Large intestine (tissue), 3 donors: ENCODE data around the gene HIF1A. TPM values are rescaled to one million over a fixed set of nuclear protein-coding genes. Genes with fewer than 3 reads are reported as not detected.

Experiments used
- DNase-seq, 2 donors: peaks; one replicate each; pipeline versions ENCODE4 v3.0.0 to v3.0.0-alpha.2; 2013
- H3K27ac ChIP-seq: one replicate; pipeline ENCODE4 v1.5.1; 2013; ENCODE audit warnings: low read length
- H3K27me3 ChIP-seq: 2 replicates; pipeline ENCODE4 v1.6.1; 2013; ENCODE audit warnings: low read length; ENCODE audit not compliant: control insufficient read depth, insufficient read depth
- H3K36me3 ChIP-seq: 2 replicates; pipeline ENCODE4 v1.6.1; 2013; ENCODE audit warnings: low read length; ENCODE audit not compliant: control insufficient read depth, insufficient read depth
- H3K4me1 ChIP-seq: one replicate; pipeline ENCODE4 v1.6.1; 2013; ENCODE audit warnings: low read length; ENCODE audit not compliant: control insufficient read depth, insufficient read depth
- H3K4me3 ChIP-seq: one replicate; pipeline ENCODE4 v1.5.1; 2013; ENCODE audit warnings: low read length
- H3K9me3 ChIP-seq: one replicate; pipeline ENCODE4 v1.6.1; 2013; ENCODE audit warnings: mild to moderate bottlenecking, low read depth, low read length, moderate library complexity; ENCODE audit not compliant: control insufficient read depth
- WGBS: methylation state at CpG from one replicate; pipeline ENCODE4 v1.1.5; 2013; ENCODE audit warnings: low lambda C conversion rate; ENCODE audit not compliant: insufficient coverage; 5-methylcytosine and 5-hydroxymethylcytosine counted together
- polyA plus RNA-seq: library from polyadenylated mRNA; unstranded; fragments of 120-200 nt; gene quantifications from one replicate; pipeline ENCODE4 v1.2.1, GENCODE V29; 2013

The HIF1A gene
- polyA plus RNA-seq, 1 donor = 56.7 TPM

DNA sequence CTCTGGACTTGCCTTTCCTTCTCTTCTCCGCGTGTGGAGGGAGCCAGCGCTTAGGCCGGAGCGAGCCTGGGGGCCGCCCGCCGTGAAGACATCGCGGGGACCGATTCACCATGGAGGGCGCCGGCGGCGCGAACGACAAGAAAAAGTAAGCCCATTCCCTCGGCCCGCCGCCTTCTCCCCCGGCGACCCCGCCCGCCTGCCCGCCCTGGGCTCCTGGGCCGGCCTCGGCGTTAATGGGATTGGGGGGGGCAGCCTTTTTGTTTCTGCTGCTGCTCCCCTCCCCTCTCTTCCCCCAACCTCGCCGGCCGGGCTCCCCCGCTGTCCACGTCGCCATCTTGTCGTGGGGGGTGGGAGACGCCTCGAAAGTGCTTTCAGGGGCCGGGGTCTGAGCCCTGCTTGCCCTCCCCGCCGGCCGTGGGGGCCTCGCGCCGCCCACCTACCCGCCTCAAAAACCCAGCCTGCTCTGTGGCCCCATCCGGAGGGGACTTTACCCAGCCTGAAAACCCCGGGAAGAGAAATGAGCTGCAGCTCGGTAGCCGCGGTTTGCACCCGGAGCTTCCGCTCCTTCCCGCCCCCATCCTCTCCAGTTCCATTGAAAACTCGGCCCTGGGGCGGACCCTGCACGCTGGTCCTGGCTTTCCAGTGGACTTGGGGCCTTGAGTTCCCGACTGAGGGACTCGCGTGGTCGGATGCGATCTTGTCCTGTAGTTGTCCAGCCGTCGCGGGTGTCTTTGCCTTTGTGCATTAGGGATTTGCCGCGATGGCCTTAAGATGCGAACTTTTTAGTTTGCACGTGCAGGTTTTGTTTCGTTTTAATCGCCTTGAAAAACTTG lies 598 bp downstream of the HIF1A start:
- no peaks in the 10 kb centered on the region for H3K9me3 ChIP-seq
- H3K4me1 ChIP-seq = peaks cover 2% of the 10 kb centered on the region
- peak overlapping the region; percentile 99 for H3K27ac ChIP-seq
- 0% methylated on average over 3 of the region's 70 CpGs for WGBS
- H3K4me3 ChIP-seq = peak overlapping the region; percentile 97
- DNase-seq = peak; percentile 45 to 81
- H3K27me3 ChIP-seq = no peaks in the 10 kb centered on the region
- H3K36me3 ChIP-seq = no peaks in the 10 kb centered on the region

DNA sequence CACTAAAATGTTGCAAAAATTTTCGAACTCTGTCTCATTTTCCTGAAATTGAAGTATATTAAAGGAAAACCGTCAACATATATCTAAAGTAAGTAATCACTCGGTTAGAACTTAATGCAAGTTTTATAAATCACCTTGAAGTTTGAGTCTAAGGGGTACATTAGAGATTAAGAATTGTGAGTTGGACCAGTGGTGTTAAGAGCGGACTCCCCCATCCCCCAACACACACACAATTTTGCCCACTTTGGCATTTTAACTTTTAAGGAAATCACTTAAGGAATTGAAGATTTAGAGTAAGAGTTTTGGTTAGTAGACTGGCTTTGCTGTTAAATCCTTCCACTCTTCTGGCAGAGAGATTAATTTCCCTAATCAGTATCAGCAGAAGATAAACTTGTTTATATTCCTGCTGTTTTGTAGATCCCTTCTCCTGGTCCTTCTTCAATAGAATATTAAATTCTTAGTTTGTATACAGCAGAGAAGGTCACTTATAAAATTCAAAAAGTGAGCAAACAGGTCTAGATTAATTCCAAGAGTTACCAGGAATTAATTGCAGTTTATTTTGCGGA lies 1.5 kb downstream of the HIF1A start:
- Histone ChIP-seq H3K27ac (no peak overlapping the region), H3K4me3 (peak overlapping the region; percentile 97), H3K36me3 (no peaks in the 10 kb centered on the region), H3K9me3 (no peaks in the 10 kb centered on the region), H3K4me1 (peaks cover 2% of the 10 kb centered on the region), H3K27me3 (no peaks in the 10 kb centered on the region)
- WGBS = 5% methylated on average over 4 of the region's 5 CpGs
- DNase-seq = no peak

DNA sequence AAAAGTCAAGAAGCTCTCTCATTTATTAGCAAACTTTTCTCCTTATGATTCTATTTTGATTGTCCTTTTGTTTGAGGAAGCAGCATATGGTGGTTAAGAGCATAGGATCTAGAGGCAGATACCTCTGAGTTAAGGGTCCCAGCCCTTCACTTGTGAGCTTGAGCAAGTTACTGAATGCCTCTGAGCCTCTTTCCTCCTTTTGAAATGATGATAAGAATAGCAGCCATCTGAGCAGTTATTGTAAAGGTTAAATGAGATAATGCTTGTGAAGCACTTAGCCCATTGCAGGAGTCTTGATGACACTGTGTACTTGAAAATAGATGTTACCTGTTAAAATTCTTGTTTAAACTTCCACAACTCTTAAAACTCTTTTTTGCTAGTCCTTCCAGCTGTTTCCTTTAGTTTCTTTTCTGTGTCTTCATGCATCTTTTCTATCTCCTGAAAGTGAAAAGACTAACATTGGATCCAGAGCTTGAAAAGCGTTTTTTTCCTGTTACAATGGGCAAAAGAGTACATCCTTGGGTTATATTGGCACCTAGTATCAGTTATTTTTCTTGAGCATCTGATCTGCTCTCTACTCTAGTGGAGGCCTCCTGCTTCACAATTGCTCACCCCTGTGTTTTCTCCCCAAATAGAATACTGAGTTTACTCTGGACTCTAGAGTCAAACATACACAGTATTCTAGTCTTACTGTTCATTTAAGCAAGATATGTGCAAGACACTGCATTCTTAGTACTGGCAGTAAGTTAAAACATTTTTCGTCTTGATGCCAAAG lies 3.1 kb downstream of the HIF1A start:
- no peaks in the 10 kb centered on the region for H3K27me3 ChIP-seq
- WGBS = 83% methylated on average over 1 of the region's 2 CpGs
- DNase-seq = no peak
- peaks cover 2% of the 10 kb centered on the region for H3K4me1 ChIP-seq
- H3K36me3 ChIP-seq = no peaks in the 10 kb centered on the region
- no peak overlapping the region for H3K27ac ChIP-seq
- H3K4me3 ChIP-seq = no peak overlapping the region
- no peaks in the 10 kb centered on the region for H3K9me3 ChIP-seq

DNA sequence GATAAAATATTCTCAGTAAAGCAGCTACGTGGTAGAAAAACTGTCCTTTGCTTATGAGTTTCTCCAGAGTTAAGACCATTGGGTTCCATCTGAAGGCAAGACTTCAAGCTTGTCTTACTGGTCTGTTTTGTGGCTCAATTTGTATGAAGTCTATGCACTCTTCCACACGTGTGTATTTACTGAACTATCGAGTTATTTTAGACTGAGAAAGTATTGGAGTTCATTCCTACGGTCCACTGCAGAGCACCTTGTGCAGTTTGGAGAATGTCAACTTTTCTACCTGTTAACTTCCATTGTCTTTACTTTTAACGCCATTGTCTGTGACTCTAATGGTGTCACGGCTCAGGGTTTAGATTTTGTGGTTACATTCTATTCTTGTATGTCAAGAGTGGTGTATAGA lies 3.7 kb downstream of the HIF1A start:
- Histone ChIP-seq H3K4me3 (no peak overlapping the region), H3K9me3 (no peaks in the 10 kb centered on the region), H3K4me1 (peaks cover 2% of the 10 kb centered on the region), H3K27me3 (no peaks in the 10 kb centered on the region), H3K27ac (no peak overlapping the region), H3K36me3 (no peaks in the 10 kb centered on the region)
- 80% methylated on average over 1 of the region's 6 CpGs for WGBS
- DNase-seq = no peak

DNA sequence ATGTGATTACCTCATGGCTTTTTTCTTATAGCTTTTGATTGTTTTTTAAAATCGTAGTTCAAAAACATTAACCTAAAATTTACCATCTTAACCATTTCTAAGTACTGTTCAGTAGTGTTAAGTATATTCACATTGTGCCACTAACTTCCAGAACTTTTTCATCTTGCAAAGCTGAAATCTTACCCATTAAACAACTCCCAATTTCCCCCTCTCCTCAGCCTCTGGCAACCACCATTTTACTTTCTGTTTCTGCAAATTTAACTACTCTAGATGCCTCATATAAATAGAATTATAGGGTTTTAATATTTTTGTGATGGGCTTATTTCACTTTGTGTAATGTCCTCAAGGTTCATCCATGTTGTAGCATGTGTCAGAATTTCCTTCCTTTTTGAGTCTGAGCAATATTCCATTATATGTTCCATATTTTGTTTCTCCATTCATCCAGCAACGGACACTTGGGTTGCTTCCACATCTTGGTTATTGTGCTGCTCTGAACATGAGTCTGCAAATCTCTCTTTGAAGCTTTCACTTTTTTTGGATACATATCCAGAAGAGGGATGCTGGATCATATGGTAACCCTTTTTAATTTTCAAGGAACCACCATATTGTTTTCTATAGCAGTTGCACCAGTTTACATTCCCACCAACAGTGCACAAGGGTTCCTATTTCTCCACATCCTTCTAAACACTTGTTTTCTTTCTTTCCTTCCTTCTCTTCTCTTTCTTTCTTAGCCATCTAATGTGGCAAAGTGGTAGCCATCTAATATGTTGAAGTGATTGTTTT lies 5.0 kb downstream of the HIF1A start:
- H3K27me3 ChIP-seq = no peaks in the 10 kb centered on the region
- H3K36me3 ChIP-seq = no peaks in the 10 kb centered on the region
- DNase-seq = no peak
- 100% methylated on average over 1 of the region's 2 CpGs for WGBS
- peaks cover 2% of the 10 kb centered on the region for H3K4me1 ChIP-seq
- H3K27ac ChIP-seq = no peak overlapping the region
- no peak overlapping the region for H3K4me3 ChIP-seq
- H3K9me3 ChIP-seq = no peaks in the 10 kb centered on the region

DNA sequence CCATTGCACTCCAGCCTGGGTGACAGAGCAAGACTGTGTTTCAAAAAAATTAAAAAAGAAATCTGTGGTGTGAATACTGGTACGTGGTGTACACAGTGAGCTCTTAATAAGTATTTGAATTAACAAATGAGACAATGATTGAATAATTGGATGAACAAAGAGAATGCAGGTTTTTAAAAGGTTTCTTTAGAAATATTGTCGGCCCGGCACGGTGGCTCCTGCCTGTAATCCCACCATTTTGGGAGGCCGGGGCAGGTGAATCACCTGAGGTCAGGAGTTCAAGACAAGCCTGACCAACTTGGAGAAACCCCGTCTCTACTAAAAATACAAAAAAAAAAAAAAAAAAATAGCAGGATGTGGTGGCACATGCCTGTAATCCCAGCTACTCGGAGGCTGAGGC lies 6.6 kb downstream of the HIF1A start:
- Histone ChIP-seq H3K27ac (no peak overlapping the region), H3K36me3 (no peaks in the 10 kb centered on the region), H3K4me3 (no peak overlapping the region), H3K27me3 (no peaks in the 10 kb centered on the region), H3K9me3 (no peaks in the 10 kb centered on the region), H3K4me1 (peaks cover 2% of the 10 kb centered on the region)
- DNase-seq = no peak
- WGBS = 100% methylated on average over 1 of the region's 7 CpGs

DNA sequence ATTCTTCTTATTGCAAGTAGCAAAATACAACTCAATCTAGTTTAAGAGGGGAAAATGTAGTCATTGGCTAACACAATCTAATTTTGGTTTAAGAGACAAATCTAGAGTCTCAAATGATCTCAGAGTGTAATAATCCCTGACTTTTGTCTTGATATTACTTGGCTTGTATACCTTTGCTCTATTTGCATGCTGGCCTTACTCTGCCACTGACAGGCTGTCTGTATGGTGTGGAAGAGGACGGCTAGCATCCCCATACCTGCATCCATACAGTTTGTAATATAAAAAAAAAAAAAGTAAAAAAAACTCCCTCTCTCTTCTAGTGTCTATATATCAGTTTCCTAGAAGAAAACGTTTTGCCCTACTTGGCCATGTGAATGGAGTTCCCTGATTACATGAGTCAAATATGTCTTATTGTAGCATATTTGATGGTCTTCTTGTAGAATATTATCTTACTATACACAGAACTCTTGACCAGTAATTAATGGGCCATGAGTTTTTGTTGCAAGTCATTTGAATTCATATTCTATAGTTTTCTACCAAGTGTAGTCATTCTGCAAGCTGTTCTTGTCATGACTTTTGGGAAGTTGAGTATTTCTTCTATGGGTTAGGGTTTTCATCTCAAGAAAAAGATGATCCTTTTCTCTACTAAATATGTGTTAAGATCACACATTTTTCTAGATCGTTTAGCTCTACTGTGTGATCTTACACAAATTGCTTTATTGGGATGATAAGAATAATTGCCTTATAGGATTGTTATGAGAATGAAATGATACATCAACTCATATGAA lies 8.2 kb downstream of the HIF1A start:
- WGBS = no CpG with 5 or more reads among the region's 3 CpGs
- H3K4me3 ChIP-seq = no peak overlapping the region
- no peaks in the 10 kb centered on the region for H3K36me3 ChIP-seq

DNA sequence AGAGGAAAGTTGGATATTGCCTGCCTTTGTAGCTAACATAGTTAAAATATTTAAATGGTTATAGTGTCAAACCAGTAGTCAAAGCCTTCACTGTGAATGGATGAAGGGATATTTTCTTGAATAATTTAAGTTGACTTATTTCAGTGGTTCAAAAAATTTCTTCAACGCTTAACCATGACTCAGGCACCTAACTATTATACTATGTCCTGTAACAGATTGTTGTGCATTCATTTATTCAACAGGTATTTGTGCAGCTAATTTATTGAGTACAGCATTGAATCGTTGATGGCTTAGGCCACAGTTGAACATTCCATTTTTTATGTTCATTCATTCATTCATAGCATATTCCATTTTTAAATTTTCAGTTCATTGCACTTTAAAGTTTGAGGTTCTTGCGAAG lies 9.2 kb downstream of the HIF1A start:
- Histone ChIP-seq H3K4me3 (no peak overlapping the region), H3K4me1 (no peaks in the 10 kb centered on the region)
- no peak for DNase-seq

More for the DNA sequence above, 8.2 kb downstream of the HIF1A start:
- no peak for DNase-seq
- H3K27ac ChIP-seq = no peak overlapping the region
- no peaks in the 10 kb centered on the region for H3K4me1 ChIP-seq
- no peaks in the 10 kb centered on the region for H3K27me3 ChIP-seq
- no peaks in the 10 kb centered on the region for H3K9me3 ChIP-seq

DNA sequence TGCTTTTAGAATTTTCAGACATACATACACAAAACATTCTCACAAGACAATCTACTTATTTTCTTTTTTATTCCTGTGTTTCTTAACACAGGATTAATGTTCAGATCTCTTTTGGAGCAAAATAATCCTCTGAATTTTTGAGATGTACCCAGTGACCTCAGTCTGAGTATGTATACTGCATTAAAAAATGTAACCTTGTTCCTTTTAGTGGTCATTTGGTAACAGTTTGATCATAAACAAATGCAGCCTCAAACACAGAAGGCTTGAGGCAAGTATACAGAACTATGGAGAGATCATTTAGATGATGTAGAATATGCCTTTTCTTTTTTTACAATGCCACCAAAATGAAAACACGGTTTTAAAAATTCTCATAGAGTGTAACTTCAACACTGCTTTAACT lies 9.7 kb downstream of the HIF1A start:
- Histone ChIP-seq H3K4me3 (no peak overlapping the region), H3K27ac (no peak overlapping the region), H3K9me3 (no peaks in the 10 kb centered on the region), H3K27me3 (no peaks in the 10 kb centered on the region), H3K4me1 (no peaks in the 10 kb centered on the region), H3K36me3 (no peaks in the 10 kb centered on the region)
- WGBS = no CpG with 5 or more reads among the region's 1 CpG
- no peak for DNase-seq

More for the DNA sequence above, 9.2 kb downstream of the HIF1A start:
- no peaks in the 10 kb centered on the region for H3K27me3 ChIP-seq
- H3K36me3 ChIP-seq = no peaks in the 10 kb centered on the region
- 92% methylated on average over 2 of the region's 3 CpGs for WGBS
- H3K9me3 ChIP-seq = no peaks in the 10 kb centered on the region
- no peak overlapping the region for H3K27ac ChIP-seq
